T-cell (primary cell): Measurements from ENCODE around the gene ZNF689. TPM values are rescaled to one million over a fixed set of nuclear protein-coding genes. Genes with fewer than 3 reads are reported as not detected.

Experiments used
- ATAC-seq, 4 experiments: fragments of 200-7000 bp in 3 of 4; fragments of 150-1000 bp in 1 of 4; cut with Tn5 transposase; replicated peaks in 1 of 4; 1 replicate in 3 of 4; 2 replicates in 1 of 4; pipeline ENCODE4 v1.10.0; 2021; ENCODE audit warnings: moderate library complexity in 3 of 4, mild to moderate bottlenecking in 2 of 4, moderate number of reproducible peaks in 1 of 4
- CTCF ChIA-PET, 2 donors: fragments of 300-600 bp; sonication (Branson Sonifier 250); formaldehyde crosslinking; loops; one replicate each; lab custom pipeline; 2022; ENCODE audit warnings: antibody characterized with exemption in 2 of 2; lab: Charles Lee
- POLR2A ChIA-PET, 2 donors: fragments of 300-600 bp; sonication (Branson Sonifier 250); formaldehyde crosslinking; loops; one replicate each; lab custom pipeline; 2022; ENCODE audit warnings: antibody characterized with exemption in 2 of 2; lab: Charles Lee
- DNase-seq, 35 experiments: peaks; one replicate each; pipeline versions ENCODE4 v3.0.0 to v3.0.0-alpha.2; 2013 to 2023
- H3K27ac ChIP-seq: one replicate; pipeline ENCODE4 v1.5.1; 2013; ENCODE audit warnings: low read length
- H3K27me3 ChIP-seq, 2 experiments: replicated peaks in 1 of 2; 1 replicate in 1 of 2; 2 replicates in 1 of 2; pipeline versions ENCODE4 v1.6.1 to v1.7.0; 2013; ENCODE audit warnings: low read length in 1 of 2, mixed read lengths in 1 of 2; ENCODE audit not compliant: control insufficient read depth in 2 of 2, insufficient read depth in 2 of 2; ENCODE audit errors: extremely low read depth in 1 of 2
- H3K36me3 ChIP-seq, 2 donors: 1 replicate in 1 of 2; 2 replicates in 1 of 2; pipeline versions ENCODE4 v1.6.1 to v1.7.0; 2013; ENCODE audit warnings: low read length in 1 of 2; ENCODE audit not compliant: control insufficient read depth in 2 of 2, insufficient read depth in 1 of 2; ENCODE audit errors: extremely low read depth in 1 of 2
- H3K4me1 ChIP-seq, 2 experiments: 1 replicate in 1 of 2; 2 replicates in 1 of 2; pipeline versions ENCODE4 v1.6.1 to v1.7.0; 2013; ENCODE audit warnings: low read length in 2 of 2, mixed read lengths in 1 of 2; ENCODE audit not compliant: insufficient read depth in 2 of 2, control insufficient read depth in 1 of 2; ENCODE audit errors: extremely low read depth in 1 of 2
- H3K4me3 ChIP-seq, 2 donors: 1 replicate in 1 of 2; 2 replicates in 1 of 2; pipeline versions ENCODE4 v1.5.1 to v1.7.0; 2013; ENCODE audit warnings: mild to moderate bottlenecking in 2 of 2, low read length in 1 of 2, moderate library complexity in 1 of 2; ENCODE audit not compliant: control insufficient read depth in 1 of 2; ENCODE audit errors: extremely low read depth in 1 of 2
- H3K9me3 ChIP-seq: 2 replicates; pipeline ENCODE4 v1.7.0; 2013
- H3K27ac Mint-ChIP-seq, 2 donors: one replicate each; pipeline ENCODE4 v1.8.0; 2020 to 2021; ENCODE audit warnings: mild to moderate bottlenecking in 2 of 2, mixed read lengths in 2 of 2
- H3K27me3 Mint-ChIP-seq, 2 donors: one replicate each; pipeline ENCODE4 v1.8.0; 2021 to 2022; ENCODE audit warnings: mixed read lengths in 2 of 2
- H3K36me3 Mint-ChIP-seq: one replicate; pipeline ENCODE4 v1.8.0; 2021; ENCODE audit warnings: mixed read lengths
- H3K4me1 Mint-ChIP-seq, 3 donors: one replicate each; pipeline ENCODE4 v1.8.0; 2020 to 2022; ENCODE audit warnings: mixed read lengths in 3 of 3, mild to moderate bottlenecking in 1 of 3
- H3K4me3 Mint-ChIP-seq, 3 donors: one replicate each; pipeline ENCODE4 v1.8.0; 2020 to 2022; ENCODE audit warnings: mild to moderate bottlenecking in 3 of 3, mixed read lengths in 3 of 3, moderate library complexity in 3 of 3
- H3K9me3 Mint-ChIP-seq, 3 donors: one replicate each; pipeline ENCODE4 v1.8.0; 2020 to 2022; ENCODE audit warnings: mixed read lengths in 3 of 3
- WGBS: methylation state at CpG from one replicate; pipeline ENCODE4 v1.1.5; 2013; ENCODE audit warnings: missing lambda C conversion rate; ENCODE audit not compliant: insufficient coverage; 5-methylcytosine and 5-hydroxymethylcytosine counted together
- total RNA-seq, 35 experiments: library from RNA in 6 of 35; stranded (reverse) in 6 of 35; fragments of 120-200 nt in 1 of 35; gene quantifications; one replicate each; pipeline versions ENCODE4 v1.2.1 to v1.2.4 and lab custom pipeline; 2013 to 2026

Gene ZNF689
- total RNA-seq, 5 donors from 2014 or later (not counting 1 experiment from before 2014, with no cell fraction given) = 11.0 to 13.7 (median 12.4) TPM

- CTCF ChIA-PET = interaction anchor here (0.6 kb wide), 2 partner anchors 30 to 38 kb away, joined by 5 to 6 read pairs; no protein-coding TSS in a partner anchor
- H3K4me3 ChIP-seq = no peak overlapping the region
- peak overlapping the region; percentile 88 for H3K27ac ChIP-seq
- DNase-seq (no peak), ATAC-seq (no peak)
- peaks cover 17 to 51% of the 10 kb centered on the region in 2 experiments for H3K4me1 ChIP-seq
- no peaks in the 10 kb centered on the region for H3K27me3 Mint-ChIP-seq
- H3K4me1 Mint-ChIP-seq = peaks cover 41 to 44% (median 44%) of the 10 kb centered on the region in 3 donors
- no peaks in the 10 kb centered on the region for H3K9me3 ChIP-seq
- POLR2A ChIA-PET = interaction anchor here in 1 of 2 donors (0.5 kb wide), 1 partner anchor 76 kb away, joined by 3 read pairs; no protein-coding TSS in a partner anchor
- no peaks in the 10 kb centered on the region for H3K27me3 ChIP-seq
- no peaks in the 10 kb centered on the region for H3K9me3 Mint-ChIP-seq
- 96% methylated on average over 4 of the region's 8 CpGs for WGBS
- peaks cover 29% of the 10 kb centered on the region for H3K36me3 Mint-ChIP-seq
- H3K4me3 Mint-ChIP-seq = peak overlapping the region in 1 of 3 donors; percentile 22
- peak overlapping the region; percentile 61 to 78 for H3K27ac Mint-ChIP-seq
- peaks cover 12 to 58% of the 10 kb centered on the region in 2 donors for H3K36me3 ChIP-seq
Observed at GRCh38 chr16:30656388-30656787, 46.2 kb upstream of the ZNF689 start.

DNA sequence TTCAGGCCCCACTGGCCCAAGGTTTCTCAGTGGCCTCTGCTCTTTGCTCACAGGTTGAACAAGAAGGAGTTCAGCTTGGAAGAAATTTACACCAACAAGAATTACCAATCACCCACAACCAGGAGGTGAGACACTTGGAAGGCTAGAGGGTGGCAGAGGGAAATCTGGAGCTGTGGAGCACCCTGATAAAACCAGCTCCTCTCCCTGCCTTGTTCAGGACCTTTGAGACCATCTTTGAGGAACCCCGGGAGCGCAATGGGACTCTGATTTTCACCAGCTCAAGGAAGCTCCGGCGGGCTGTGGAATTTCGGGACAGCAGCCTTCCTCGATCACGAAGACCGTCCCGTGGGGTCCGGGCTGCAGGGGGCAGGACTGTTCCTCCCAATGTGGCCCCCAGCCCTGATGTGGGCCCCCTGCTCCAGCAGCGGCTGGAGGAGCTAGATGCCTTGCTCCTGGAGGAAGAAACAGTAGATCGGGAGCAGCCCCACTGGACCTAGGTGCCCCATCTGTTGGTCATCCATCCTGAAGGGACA is 45.7 kb upstream of the ZNF689 start:
- no peak overlapping the region for H3K27ac ChIP-seq
- Mint-ChIP-seq H3K9me3 (no peaks in the 10 kb centered on the region), H3K36me3 (peaks cover 24% of the 10 kb centered on the region), H3K4me3 (peak overlapping the region in 1 of 3 donors; percentile 22), H3K4me1 (peaks cover 38 to 41% (median 39%) of the 10 kb centered on the region in 3 donors), H3K27ac (peak overlapping the region; percentile 61 to 78), H3K27me3 (no peaks in the 10 kb centered on the region)
- no peaks in the 10 kb centered on the region for H3K9me3 ChIP-seq
- over 99% methylated on average over 11 of the region's 12 CpGs for whole genome bisulfite sequencing
- H3K36me3 ChIP-seq = peaks cover 12 to 53% of the 10 kb centered on the region in 2 donors
- no peak overlapping the region for H3K4me3 ChIP-seq
- no peak for DNase-seq
- H3K27me3 ChIP-seq = no peaks in the 10 kb centered on the region
- ChIA-PET POLR2A (interaction anchor here (0.5 to 0.6 kb wide), 2 partner anchors 33 to 76 kb away, joined by 3 to 24 read pairs; no protein-coding TSS in a partner anchor), CTCF (interaction anchor here in 1 of 2 donors (0.6 kb wide), 1 partner anchor 38 kb away, joined by 6 read pairs; no protein-coding TSS in a partner anchor)
- H3K4me1 ChIP-seq = peaks cover 12 to 46% of the 10 kb centered on the region in 2 experiments
- ATAC-seq = no peak

DNA sequence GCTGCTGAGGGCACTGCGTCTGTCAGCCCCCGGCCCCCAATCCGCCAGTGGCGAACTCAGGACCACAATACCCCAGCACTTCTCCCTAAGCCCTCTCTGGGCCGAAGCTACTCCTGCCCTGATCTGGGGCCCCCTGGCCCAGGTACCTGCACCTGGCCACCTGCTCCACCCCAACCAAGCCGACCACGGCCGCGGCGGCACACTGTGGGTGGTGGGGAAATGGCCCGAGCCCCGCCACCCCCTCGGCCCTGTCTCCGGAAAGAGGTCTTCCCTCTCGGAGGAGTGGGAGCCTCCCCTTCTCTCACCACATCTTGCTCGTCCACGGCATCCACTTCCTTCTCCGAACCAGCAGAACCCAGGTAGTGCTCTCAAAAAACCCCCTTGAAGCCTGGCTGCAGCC is 44.7 kb upstream of the ZNF689 start:
- CTCF ChIA-PET = no interaction called here
- Histone ChIP-seq H3K4me1 (peaks cover 12 to 41% of the 10 kb centered on the region in 2 experiments), H3K27ac (no peak overlapping the region), H3K36me3 (peaks cover 12 to 51% of the 10 kb centered on the region in 2 donors), H3K27me3 (no peaks in the 10 kb centered on the region), H3K4me3 (no peak overlapping the region), H3K9me3 (no peaks in the 10 kb centered on the region)
- 93% methylated on average over 7 of the region's 18 CpGs for WGBS
- Mint-ChIP-seq H3K9me3 (no peaks in the 10 kb centered on the region), H3K27ac (no peak overlapping the region), H3K4me3 (no peak overlapping the region), H3K4me1 (peaks cover 41 to 43% (median 42%) of the 10 kb centered on the region in 3 donors), H3K36me3 (peaks cover 22% of the 10 kb centered on the region), H3K27me3 (no peaks in the 10 kb centered on the region)
- DNase-seq = no peak
- POLR2A ChIA-PET = interaction anchor here in 1 of 2 donors (0.7 kb wide), 1 partner anchor 103 kb away, joined by 3 read pairs; no protein-coding TSS in a partner anchor
- no peak for ATAC-seq

DNA sequence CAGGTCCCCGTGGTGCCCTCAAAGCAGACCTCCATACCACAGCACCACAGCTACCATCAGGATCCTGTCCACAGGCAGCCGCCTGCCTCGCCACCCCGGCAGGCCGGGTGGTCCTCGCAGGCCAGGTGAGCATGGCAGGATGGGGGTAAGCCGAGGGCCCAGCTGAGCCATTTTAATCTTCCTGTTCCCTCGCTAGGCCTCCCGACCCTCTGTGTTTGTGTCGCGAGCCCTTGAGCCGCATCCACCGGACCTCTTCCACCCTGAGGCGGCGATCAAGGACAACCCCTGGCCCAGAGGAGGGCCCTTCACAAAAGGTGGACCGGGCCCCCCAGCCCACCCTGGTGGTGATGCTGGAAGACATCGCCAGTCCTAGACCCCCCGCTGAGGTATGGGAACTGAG is 42.5 kb upstream of the ZNF689 start:
- Mint-ChIP-seq H3K4me1 (peaks cover 43 to 45% (median 45%) of the 10 kb centered on the region in 3 donors), H3K27ac (peak overlapping the region; percentile 80 to 81), H3K36me3 (peaks cover 22% of the 10 kb centered on the region), H3K27me3 (no peaks in the 10 kb centered on the region), H3K9me3 (no peaks in the 10 kb centered on the region), H3K4me3 (peak overlapping the region; percentile 78 to 92 (median 82))
- ChIA-PET CTCF (no interaction called here), POLR2A (no interaction called here)
- no peak overlapping the region for H3K27ac ChIP-seq
- no peak for DNase-seq
- peaks cover 12 to 51% of the 10 kb centered on the region in 2 donors for H3K36me3 ChIP-seq
- H3K9me3 ChIP-seq = no peaks in the 10 kb centered on the region
- no peak overlapping the region for H3K4me3 ChIP-seq
- H3K27me3 ChIP-seq = no peaks in the 10 kb centered on the region
- ATAC-seq = no peak
- 96% methylated on average over 18 of the region's 18 CpGs for WGBS
- H3K4me1 ChIP-seq = peaks cover 12 to 46% of the 10 kb centered on the region in 2 experiments

DNA sequence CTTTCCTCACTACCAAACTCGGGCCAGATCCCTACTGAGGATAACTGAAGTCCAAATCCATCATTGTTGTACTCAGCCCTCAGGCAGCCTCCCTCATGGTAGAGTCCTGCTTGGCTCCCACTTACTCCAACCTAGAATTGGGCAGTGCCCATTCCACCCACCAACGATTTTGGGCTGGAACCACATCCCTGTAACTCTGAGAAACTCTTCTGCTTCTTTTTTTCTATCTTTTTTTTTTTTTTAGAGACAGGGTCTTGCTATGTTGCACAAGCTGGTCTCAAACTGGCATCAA is 41.8 kb upstream of the ZNF689 start:
- WGBS = 6% methylated on average over 2 of the region's 2 CpGs
- H3K4me1 Mint-ChIP-seq = peaks cover 36 to 37% (median 37%) of the 10 kb centered on the region in 3 donors
- no peak for ATAC-seq
- POLR2A ChIA-PET = no interaction called here
- CTCF ChIA-PET = no interaction called here
- Histone ChIP-seq H3K27ac (peak overlapping the region; percentile 95), H3K4me3 (peak overlapping the region; percentile 51 to 99), H3K27me3 (no peaks in the 10 kb centered on the region), H3K36me3 (peaks cover 12 to 51% of the 10 kb centered on the region in 2 donors), H3K4me1 (peaks cover 5 to 38% of the 10 kb centered on the region in 2 experiments), H3K9me3 (no peaks in the 10 kb centered on the region)
- H3K4me3 Mint-ChIP-seq = peak overlapping the region; percentile 78 to 92 (median 82)
- peak overlapping the region; percentile 80 to 81 for H3K27ac Mint-ChIP-seq
- H3K27me3 Mint-ChIP-seq = no peaks in the 10 kb centered on the region
- DNase-seq = no peak
- H3K36me3 Mint-ChIP-seq = peaks cover 22% of the 10 kb centered on the region
- H3K9me3 Mint-ChIP-seq = no peaks in the 10 kb centered on the region

DNA sequence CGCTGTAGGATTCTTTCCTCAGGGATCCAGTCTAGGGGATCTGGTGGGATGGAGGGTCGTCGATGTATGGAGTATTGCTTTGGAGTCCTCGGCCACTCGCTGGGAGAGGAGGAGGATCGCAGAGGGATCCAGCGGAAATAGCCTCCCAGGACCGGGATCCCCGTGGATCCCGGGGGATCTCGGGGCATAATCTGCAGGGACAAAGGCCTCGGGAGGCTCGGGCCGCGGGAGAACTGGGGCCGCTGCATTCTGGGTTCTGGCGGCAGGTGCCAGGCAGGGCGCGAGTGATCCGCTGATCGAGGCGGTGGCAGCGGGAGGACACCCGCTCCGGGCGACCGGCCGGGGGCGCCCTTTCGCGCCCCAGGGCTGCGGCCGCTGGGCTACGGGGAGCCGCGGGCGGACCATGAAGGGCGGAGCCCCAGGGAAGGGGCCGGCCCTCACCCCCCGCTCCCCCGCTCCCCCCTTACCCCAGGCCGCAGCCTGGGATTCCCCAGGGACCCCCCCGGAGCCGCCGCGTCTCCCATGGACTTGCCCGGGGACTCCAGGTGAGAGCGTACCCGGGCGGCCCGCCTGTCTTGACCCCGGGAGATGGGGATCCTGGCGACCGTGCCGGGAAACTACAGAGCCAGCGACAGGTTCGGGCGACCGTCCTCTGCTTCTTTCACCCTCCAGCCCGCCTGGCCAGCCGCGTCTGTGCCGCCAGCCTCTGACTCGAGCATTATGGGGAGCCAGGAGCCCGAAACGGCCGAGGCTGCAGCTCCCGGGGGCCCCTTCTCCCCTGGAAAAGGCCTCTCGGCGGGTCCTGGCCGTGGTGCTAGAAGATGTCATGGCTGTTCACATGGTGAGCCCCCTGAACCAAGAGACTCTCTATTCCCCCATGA is 41.2 kb upstream of the ZNF689 start:
- peaks cover 12 to 46% of the 10 kb centered on the region in 2 donors for H3K36me3 ChIP-seq
- H3K27me3 ChIP-seq = no peaks in the 10 kb centered on the region
- H3K9me3 ChIP-seq = no peaks in the 10 kb centered on the region
- Mint-ChIP-seq H3K27me3 (no peaks in the 10 kb centered on the region), H3K36me3 (peaks cover 21% of the 10 kb centered on the region), H3K4me1 (peaks cover 30 to 33% (median 32%) of the 10 kb centered on the region in 3 donors), H3K4me3 (peak overlapping the region; percentile 92 to 100 (median 98)), H3K27ac (peak overlapping the region; percentile 98 to 99), H3K9me3 (no peaks in the 10 kb centered on the region)
- under 1% methylated on average over 55 of the region's 71 CpGs for WGBS
- ATAC-seq (peak; percentile 59 to 67 (median 64)), DNase-seq (peak; percentile 43 to 87 (median 62))
- ChIA-PET CTCF (interaction anchor here (0.6 to 2.2 kb wide), 7 partner anchors 9 to 222 kb away, joined by 3 to 8 read pairs (median 4); partner anchors contain the start of gene DCTPP1 (in 1 of the 2)), POLR2A (interaction anchor here in 1 of 2 donors (0.6 kb wide), 1 partner anchor 7 kb away, joined by 4 read pairs; no protein-coding TSS in a partner anchor)
- H3K4me1 ChIP-seq = peaks cover 4 to 33% of the 10 kb centered on the region in 2 experiments
- peak overlapping the region; percentile 93 to 99 for H3K4me3 ChIP-seq
- peak overlapping the region; percentile 98 for H3K27ac ChIP-seq
